Measurements from ENCODE around the gene MATK.

Gene MATK

DNA sequence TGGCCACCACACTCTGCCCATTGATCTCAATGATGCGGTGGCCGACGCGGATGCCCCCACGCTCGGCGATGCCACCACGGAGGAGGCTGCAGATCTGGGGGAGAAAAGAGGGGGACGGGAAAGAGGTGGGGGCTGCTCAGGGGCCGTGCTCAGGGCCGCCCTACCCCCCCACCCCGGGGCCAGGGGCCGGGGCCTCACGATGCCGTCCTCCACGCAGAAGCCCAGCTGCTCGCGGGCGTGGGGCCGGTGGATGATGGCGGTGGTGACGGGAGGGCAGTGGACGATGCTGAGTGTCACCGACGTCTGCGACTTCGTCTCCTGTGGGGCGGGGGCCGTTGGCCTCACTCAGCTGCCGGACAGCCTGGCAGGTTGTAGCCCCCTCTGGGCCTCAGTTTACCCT, 34.9 kb downstream of the MATK start:
- no peak for DNase-seq (ENCODE audit: low read depth in 2 of 2)

DNA sequence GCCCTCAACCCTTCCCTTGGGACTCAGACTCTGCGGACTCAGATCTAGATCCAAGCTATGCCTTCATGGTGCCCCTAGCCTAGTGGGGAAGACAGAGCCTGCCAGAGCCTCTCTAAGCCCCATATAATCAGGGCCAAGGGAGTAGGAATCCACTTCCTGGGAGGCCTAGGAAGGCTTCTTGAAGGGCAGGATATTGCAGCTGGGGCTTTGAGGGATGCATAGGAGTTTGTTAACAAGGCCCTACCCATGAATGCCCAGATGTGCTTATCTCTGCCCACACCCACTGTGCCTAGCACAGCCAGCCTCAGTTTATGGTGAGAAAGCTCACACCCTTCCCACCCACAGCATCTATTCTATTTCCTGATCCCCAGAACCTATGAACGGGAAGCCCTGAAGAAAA, 36.0 kb downstream of the MATK start:
- DNase-seq (ENCODE audit: low read depth in 2 of 2) = no peak

DNA sequence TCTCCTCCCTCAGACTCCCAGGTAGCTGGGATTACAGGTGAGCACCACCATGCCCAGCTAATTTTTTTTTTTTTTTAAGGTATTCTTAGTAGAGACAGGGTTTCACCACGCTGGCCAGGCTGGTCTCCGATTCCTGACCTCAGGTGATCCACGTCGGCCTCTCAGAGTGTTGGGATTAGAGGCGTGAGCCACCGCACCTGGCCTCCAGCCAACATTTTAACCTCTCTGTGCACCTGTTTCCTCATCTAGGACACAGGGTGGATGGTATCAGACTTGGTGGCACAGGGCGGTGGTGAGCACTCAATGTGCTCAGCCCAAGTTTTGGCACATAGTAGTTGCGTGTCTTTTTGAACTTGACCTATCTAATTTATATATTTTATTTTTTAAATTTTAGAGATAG, 37.2 kb downstream of the MATK start:
- DNase-seq (ENCODE audit: low read depth in 2 of 2) = no peak

- no peak for DNase-seq (ENCODE audit: low read depth in 2 of 2)
These were observed 39.7 kb downstream of the MATK start for GRCh38 chr19:3746371-3747056.

DNA sequence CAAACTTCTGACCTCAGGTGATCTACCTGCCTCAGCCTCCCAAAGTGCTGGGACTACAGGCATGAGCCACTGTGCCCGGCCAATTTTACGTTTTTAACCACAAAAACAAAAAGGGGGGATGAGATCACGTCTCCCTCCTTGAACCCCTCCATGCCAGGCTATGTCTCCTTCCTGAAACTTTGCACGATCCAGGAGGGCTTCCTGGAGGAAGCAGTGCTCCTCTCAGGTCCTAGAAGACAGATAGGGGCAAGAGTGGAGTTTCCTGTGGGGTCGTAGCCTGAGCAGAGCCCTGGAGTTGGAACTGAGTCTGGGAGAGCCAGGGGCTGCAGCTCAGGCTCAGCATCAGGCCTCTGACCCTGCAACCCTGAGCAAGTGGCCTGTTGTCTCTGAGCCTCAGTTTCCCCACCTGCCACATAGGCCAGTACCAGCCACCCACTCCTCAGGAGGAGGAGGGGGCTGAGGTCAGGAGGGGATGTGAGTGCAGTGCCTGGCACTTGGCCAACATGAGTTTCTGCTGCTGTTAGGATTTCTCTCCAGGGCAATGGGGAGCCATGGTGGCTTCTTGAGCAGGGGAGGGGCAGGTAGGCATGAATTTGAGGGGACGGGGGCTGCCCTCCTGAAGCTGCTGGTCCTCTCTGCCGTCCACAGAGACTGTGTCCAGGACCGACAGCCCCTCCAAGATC, 40.7 kb downstream of the MATK start:
- no peak for DNase-seq (ENCODE audit: low read depth in 2 of 2)

DNA sequence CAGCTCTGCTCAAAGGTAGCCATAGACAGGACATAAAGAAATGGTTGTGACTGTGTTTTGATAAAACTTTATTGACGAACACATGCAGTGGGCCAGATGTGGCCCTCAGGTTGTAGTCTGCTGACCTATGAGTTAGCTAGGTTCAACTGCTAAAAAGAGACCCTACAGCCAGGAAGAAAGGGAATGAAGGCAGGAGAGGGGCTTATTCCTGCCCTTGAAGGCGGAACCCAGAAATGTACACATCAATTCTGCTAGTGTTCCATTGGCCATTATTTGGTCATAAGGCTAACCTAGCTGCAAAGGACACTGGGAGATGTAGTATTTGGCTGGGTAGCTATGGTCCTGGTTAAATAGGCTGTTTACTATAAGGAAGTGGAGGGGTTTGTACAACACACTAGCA, 42.7 kb downstream of the MATK start:
- DNase-seq (ENCODE audit: low read depth in 2 of 2) = no peak

DNA sequence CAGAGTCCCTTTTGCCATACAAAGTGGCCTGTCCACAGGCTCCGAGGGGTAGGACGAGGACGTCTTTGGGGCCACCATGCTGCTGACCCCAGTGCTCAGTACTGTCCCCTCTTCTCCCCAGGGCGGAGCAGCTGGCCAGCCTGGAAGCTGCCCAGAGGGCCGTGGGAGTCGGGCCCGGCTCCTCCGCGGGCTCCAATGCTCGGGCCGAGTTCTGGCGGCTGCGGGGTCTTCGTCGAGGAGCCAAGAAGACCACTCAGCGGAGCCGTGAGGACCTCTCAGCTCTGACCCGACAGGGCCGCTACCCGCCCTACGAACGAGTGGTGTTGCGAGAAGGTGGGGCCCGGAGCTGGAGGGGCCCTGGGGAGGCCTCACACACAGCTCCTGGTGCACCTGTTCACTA, 45.8 kb downstream of the MATK start:
- no peak for DNase-seq (ENCODE audit: low read depth in 2 of 2)

DNA sequence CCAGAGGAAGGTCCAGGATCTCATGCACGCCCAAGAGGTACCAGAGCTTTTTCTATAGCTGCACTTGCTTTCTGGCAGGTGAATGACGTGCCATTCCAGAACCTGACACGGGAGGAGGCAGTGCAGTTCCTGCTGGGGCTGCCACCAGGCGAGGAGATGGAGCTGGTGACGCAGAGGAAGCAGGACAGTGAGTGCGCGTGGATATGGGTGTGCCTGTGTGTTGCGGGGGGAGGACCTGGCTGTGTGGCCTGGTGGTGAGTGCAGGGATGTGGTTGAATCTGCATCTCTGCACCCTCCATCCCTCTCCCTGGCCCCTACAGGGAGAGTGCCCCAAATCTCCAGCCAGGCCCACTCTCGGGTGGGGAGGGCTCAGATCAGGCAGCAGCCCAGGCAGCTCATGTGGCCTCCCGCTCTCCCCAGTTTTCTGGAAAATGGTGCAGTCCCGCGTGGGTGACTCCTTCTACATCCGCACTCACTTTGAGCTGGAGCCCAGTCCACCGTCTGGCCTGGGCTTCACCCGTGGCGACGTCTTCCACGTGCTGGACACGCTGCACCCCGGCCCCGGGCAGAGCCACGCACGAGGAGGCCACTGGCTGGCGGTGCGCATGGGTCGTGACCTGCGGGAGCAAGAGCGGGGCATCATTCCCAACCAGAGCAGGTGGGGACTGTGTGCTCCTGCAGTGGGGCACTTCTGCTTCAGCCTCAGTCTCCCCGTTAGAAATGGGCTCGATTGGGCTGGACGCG, 47.5 kb downstream of the MATK start:
- DNase-seq (ENCODE audit: low read depth in 2 of 2) = no peak

GRCh38 chr19:3737487-3738205, 48.5 kb downstream of the MATK start:
- no peak for DNase-seq (ENCODE audit: low read depth in 2 of 2)

- DNase-seq (ENCODE audit: low read depth in 2 of 2) = no peak
These were observed 50.0 kb downstream of the MATK start for GRCh38 chr19:3736106-3736724.

GRCh38 chr19:3734310-3734600, 51.9 kb downstream of the MATK start:
- no peak for DNase-seq (ENCODE audit: low read depth in 2 of 2)

DNA sequence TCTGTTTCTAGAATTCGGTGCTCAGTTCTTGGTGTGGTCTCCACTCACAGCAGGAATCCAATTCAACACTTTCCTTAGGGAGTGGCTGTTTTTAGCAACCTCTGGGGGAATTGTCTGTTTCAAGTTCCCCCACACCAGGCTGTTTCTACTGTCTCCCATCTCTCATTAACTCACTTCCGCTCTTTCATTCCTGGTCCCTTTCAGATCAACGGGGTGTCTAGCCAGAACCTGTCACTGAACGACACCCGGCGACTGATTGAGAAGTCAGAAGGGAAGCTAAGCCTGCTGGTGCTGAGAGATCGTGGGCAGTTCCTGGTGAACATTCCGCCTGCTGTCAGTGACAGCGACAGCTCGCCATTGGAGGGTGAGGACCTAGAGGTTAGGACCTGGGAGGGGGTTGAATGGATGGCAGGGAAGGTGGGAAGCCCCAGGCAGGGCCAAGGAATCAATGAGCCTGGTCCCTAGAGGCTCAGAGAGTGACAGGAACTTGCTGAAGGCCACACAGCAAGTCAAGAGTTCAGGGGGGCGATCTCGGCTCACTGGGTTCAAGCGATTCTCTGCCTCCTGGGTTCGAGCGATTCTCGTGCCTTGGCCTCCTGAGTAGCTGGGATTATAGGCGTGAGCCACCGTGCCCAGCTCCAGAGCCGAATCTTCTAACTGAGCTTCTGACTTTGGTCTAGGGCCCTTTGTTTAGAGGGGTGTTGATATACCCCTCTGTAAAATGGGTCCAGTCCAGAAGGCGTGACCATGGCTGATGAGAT, 52.5 kb downstream of the MATK start:
- no peak for DNase-seq (ENCODE audit: low read depth in 2 of 2)

DNA sequence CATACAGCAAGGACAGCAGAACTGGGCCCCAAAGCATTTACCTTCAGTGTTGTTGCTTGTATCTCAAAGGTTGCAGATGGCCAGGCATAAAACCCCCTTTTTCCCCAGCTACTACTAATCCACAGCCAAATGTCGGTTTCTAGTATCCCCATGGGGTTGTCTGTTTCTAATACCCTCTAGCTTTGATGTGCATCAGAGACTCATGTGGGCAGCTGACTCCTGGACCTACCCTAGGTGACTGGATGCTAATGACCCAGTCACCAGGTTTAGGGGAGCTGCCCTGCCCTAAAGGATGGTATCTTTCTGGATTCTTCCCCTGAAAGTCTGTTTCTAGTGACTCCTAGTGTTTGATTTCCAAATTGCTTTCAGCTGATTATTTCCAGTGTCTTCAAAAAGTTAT, 54.1 kb downstream of the MATK start:
- DNase-seq (ENCODE audit: low read depth in 2 of 2) = no peak

GRCh38 chr19:3730457-3730958, 55.7 kb downstream of the MATK start:
- no peak for DNase-seq (ENCODE audit: low read depth in 2 of 2)

Measured in stimulated activated CD4-positive, alpha-beta T cell treated with anti-CD3 and anti-CD28 coated beads, Interleukin-15, amount 100 ng/mL, for 48 hours (primary cell).